ENCODE measurements around the gene PPP1R12B. TPM values are rescaled to one million over a fixed set of nuclear protein-coding genes. Genes with fewer than 3 reads are reported as not detected.

The PPP1R12B gene
- total RNA-seq, 2 donors from 2014 or later, result 18.2 to 33.0 TPM

GRCh38 chr1:202306535-202307345 is 41.8 kb upstream of the PPP1R12B start:
- no peak for ATAC-seq
- no peak for DNase-seq
- no peaks in the 10 kb centered on the region for H3K4me1 ChIP-seq
- H3K27ac ChIP-seq, result no peak overlapping the region
- no peak for TF ChIP-seq CTCF (IDR thresholded peaks at IDR 0.05)
- no peak for TF ChIP-seq POLR2A (IDR thresholded peaks at IDR 0.05)
- no peaks in the 10 kb centered on the region for H3K36me3 ChIP-seq (replicated peaks in 1 of 2; ENCODE audit: insufficient read depth in 1 of 2, low read depth in 2 of 2)
- intact Hi-C loops (cut with DNase I), result no loop called here
- H3K9me3 ChIP-seq, result no peaks in the 10 kb centered on the region
- H3K27me3 ChIP-seq, result no peaks in the 10 kb centered on the region
- no peak overlapping the region for H3K4me3 ChIP-seq
- 61 to 80% methylated on average over 3 to 9 of the region's 9 CpGs for WGBS, 2 donors

GRCh38 chr1:202310071-202310725 is 38.3 kb upstream of the PPP1R12B start:
- Histone ChIP-seq H3K27ac (no peak overlapping the region), H3K36me3 (replicated peaks in 1 of 2; ENCODE audit: insufficient read depth in 1 of 2, low read depth in 2 of 2) (no peaks in the 10 kb centered on the region), H3K27me3 (no peaks in the 10 kb centered on the region), H3K4me3 (no peak overlapping the region), H3K9me3 (no peaks in the 10 kb centered on the region), H3K4me1 (no peaks in the 10 kb centered on the region)
- TF ChIP-seq CTCF (IDR thresholded peaks at IDR 0.05) (no peak), POLR2A (IDR thresholded peaks at IDR 0.05) (no peak)
- DNase-seq (no peak), ATAC-seq (no peak)
- intact Hi-C loops (cut with DNase I), result no loop called here

GRCh38 chr1:202310746-202311145 is 37.8 kb upstream of the PPP1R12B start:
- no peak overlapping the region for H3K27ac ChIP-seq
- H3K9me3 ChIP-seq, result no peaks in the 10 kb centered on the region
- no peaks in the 10 kb centered on the region for H3K27me3 ChIP-seq
- H3K36me3 ChIP-seq (replicated peaks in 1 of 2; ENCODE audit: insufficient read depth in 1 of 2, low read depth in 2 of 2), result no peaks in the 10 kb centered on the region
- 81 to 85% methylated on average over 3 of the region's 3 CpGs for WGBS, 2 donors
- DNase-seq (no peak), ATAC-seq (no peak)
- no peaks in the 10 kb centered on the region for H3K4me1 ChIP-seq
- TF ChIP-seq POLR2A (IDR thresholded peaks at IDR 0.05) (no peak), CTCF (IDR thresholded peaks at IDR 0.05) (no peak)
- intact Hi-C loops (cut with DNase I), result no loop called here
- H3K4me3 ChIP-seq, result no peak overlapping the region

GRCh38 chr1:202311875-202312635 is 36.4 kb upstream of the PPP1R12B start:
- 11 to 12% methylated on average over 10 to 14 of the region's 14 CpGs for WGBS, 2 donors
- no peak for DNase-seq
- Histone ChIP-seq H3K27me3 (no peaks in the 10 kb centered on the region), H3K9me3 (no peaks in the 10 kb centered on the region), H3K4me3 (no peak overlapping the region), H3K27ac (no peak overlapping the region), H3K36me3 (replicated peaks in 1 of 2; ENCODE audit: insufficient read depth in 1 of 2, low read depth in 2 of 2) (no peaks in the 10 kb centered on the region), H3K4me1 (no peaks in the 10 kb centered on the region)
- no peak for TF ChIP-seq POLR2A (IDR thresholded peaks at IDR 0.05)
- TF ChIP-seq CTCF (IDR thresholded peaks at IDR 0.05), result no peak
- no peak for ATAC-seq
- intact Hi-C loops (cut with DNase I), result no loop called here

Data from body of pancreas (tissue), 4 donors.